H1 (cell line): ENCODE data around the gene LPP.

Experiments
- BACH1 ChIP-seq: IDR thresholded peaks from 2 replicates; pipeline ENCODE4 v1.6.1; 2012; ENCODE audit warnings: low read length, improper control_type of control experiment
- BRCA1 ChIP-seq: IDR thresholded peaks from 2 replicates; pipeline ENCODE4 v1.6.1; 2012; ENCODE audit warnings: low read depth, low read length, improper control_type of control experiment
- CREB1 ChIP-seq: IDR thresholded peaks from 2 replicates; pipeline ENCODE4 v1.6.1; 2012; ENCODE audit warnings: inconsistent platforms
- CTCF ChIP-seq, 3 experiments: IDR thresholded peaks; 1 replicate in 2 of 3; 2 replicates in 1 of 3; pipeline versions ENCODE4 v1.5.1 to v1.6.1; 2011; ENCODE audit warnings: low read length in 3 of 3, mild to moderate bottlenecking in 3 of 3, inconsistent platforms in 2 of 3, low read depth in 1 of 3, moderate library complexity in 1 of 3; ENCODE audit not compliant: insufficient read depth in 1 of 3; ENCODE audit errors: control extremely low read depth in 1 of 3
- GABPA ChIP-seq: IDR thresholded peaks from 2 replicates; pipeline ENCODE4 v1.6.1; 2011; ENCODE audit warnings: mild to moderate bottlenecking, low read length, moderate library complexity, borderline replicate concordance; ENCODE audit not compliant: insufficient read depth
- JUN ChIP-seq: IDR thresholded peaks from 2 replicates; pipeline ENCODE4 v1.6.1; 2011; ENCODE audit warnings: low read depth, mild to moderate bottlenecking, improper control_type of control experiment, low read length
- KDM5A ChIP-seq: fragments of 200-600 bp; IDR thresholded peaks from 2 replicates; pipeline ENCODE4 v1.7.1; 2012; ENCODE audit warnings: mild to moderate bottlenecking, low read length, inconsistent platforms, mixed read lengths
- POLR2A ChIP-seq, 2 experiments: IDR thresholded peaks; 1 replicate in 1 of 2; 2 replicates in 1 of 2; pipeline ENCODE4 v1.6.1; 2011; ENCODE audit warnings: low read depth in 2 of 2, low read length in 2 of 2, mild to moderate bottlenecking in 2 of 2; ENCODE audit errors: control extremely low read depth in 1 of 2
- POLR2AphosphoS5 ChIP-seq: IDR thresholded peaks from 2 replicates; pipeline ENCODE4 v1.6.1; 2011; ENCODE audit warnings: low read depth, low read length
- RFX5 ChIP-seq: IDR thresholded peaks from 2 replicates; pipeline ENCODE4 v1.6.1; 2011; ENCODE audit warnings: low read depth, low read length, improper control_type of control experiment, borderline replicate concordance
- SRF ChIP-seq: IDR thresholded peaks from 2 replicates; pipeline ENCODE4 v1.6.1; 2011; ENCODE audit warnings: mild to moderate bottlenecking, low read depth, low read length, moderate library complexity
- TAF1 ChIP-seq: IDR thresholded peaks from 2 replicates; pipeline ENCODE4 v1.6.1; 2011; ENCODE audit warnings: mild to moderate bottlenecking, low read depth, low read length
- TAF7 ChIP-seq: optimal IDR thresholded peaks from 2 replicates; pipeline ENCODE3; 2011; ENCODE audit warnings: low read depth, mild to moderate bottlenecking, inconsistent platforms, low read length, moderate library complexity, borderline replicate concordance
- TCF12 ChIP-seq: IDR thresholded peaks from 2 replicates; pipeline ENCODE4 v1.6.1; 2011; ENCODE audit warnings: low read depth, mild to moderate bottlenecking, low read length

- TF ChIP-seq POLR2A (IDR thresholded peaks at IDR 0.05; ENCODE audit: control extremely low read depth in 1 of 2, low read depth in 2 of 2, low read length in 2 of 2), result no peak
- TF ChIP-seq CTCF (IDR thresholded peaks at IDR 0.05; ENCODE audit: control extremely low read depth in 1 of 3, insufficient read depth in 1 of 3, low read depth in 1 of 3, low read length in 3 of 3), result no peak
- TF ChIP-seq SRF, result no peak
- TF ChIP-seq CREB1, result no peak
- TF ChIP-seq POLR2AphosphoS5, result no peak
- no peak for TF ChIP-seq BACH1
- TF ChIP-seq JUN, result no peak
- TF ChIP-seq TAF7, result no peak
- no peak for TF ChIP-seq TAF1
- TF ChIP-seq RFX5, result no peak
- no peak for TF ChIP-seq GABPA
- no peak for TF ChIP-seq BRCA1
- TF ChIP-seq TCF12, result no peak
- no peak for TF ChIP-seq KDM5A
Measured at GRCh38 chr3:188680189-188680588, 526.2 kb downstream of the LPP start.
